HepG2 (cell line): ENCODE measurements around the gene RNF149. TPM values are rescaled to one million over a fixed set of nuclear protein-coding genes. Genes with fewer than 3 reads are reported as not detected.

Experiments
- AGO2 ChIP-seq: fragments of 200-400 bp; formaldehyde crosslinking; optimal IDR thresholded peaks from 2 replicates; pipeline ENCODE3; 2017; ENCODE audit warnings: mild to moderate bottlenecking, low read depth, low read length, moderate library complexity
- CAMTA2 ChIP-seq: sonication (generic); formaldehyde crosslinking; IDR thresholded peaks from 2 replicates; pipeline ENCODE4 v1.4.0; 2020; ENCODE audit warnings: mild to moderate bottlenecking, missing genetic modification reagents, borderline replicate concordance
- CREB3 ChIP-seq: sonication (generic); formaldehyde crosslinking; IDR thresholded peaks from 2 replicates; pipeline ENCODE4 v1.5.0; 2020; ENCODE audit warnings: missing genetic modification reagents
- DZIP1 ChIP-seq: sonication (generic); formaldehyde crosslinking; IDR thresholded peaks from 2 replicates; pipeline ENCODE4 v1.5.0; 2020; ENCODE audit warnings: mild to moderate bottlenecking, missing genetic modification reagents
- FLYWCH1 ChIP-seq: sonication (generic); formaldehyde crosslinking; IDR thresholded peaks from 2 replicates; pipeline ENCODE4 v1.8.1; 2023; ENCODE audit warnings: mild to moderate bottlenecking, missing genetic modification reagents
- HBP1 ChIP-seq: IDR thresholded peaks from 2 replicates; pipeline ENCODE4 v1.6.1; 2016; ENCODE audit warnings: low read depth, control low read depth
- HNRNPUL1 ChIP-seq: fragments of 200-400 bp; formaldehyde crosslinking; IDR thresholded peaks from 2 replicates; pipeline ENCODE4 v1.6.1; 2017; ENCODE audit warnings: low read depth, mild to moderate bottlenecking, low read length, moderate library complexity
- KLF9 ChIP-seq: IDR thresholded peaks from 2 replicates; pipeline ENCODE4 v1.6.1; 2016; ENCODE audit warnings: low read depth
- PITX1 ChIP-seq: sonication (generic); formaldehyde crosslinking; IDR thresholded peaks from 2 replicates; pipeline ENCODE4 v1.5.1; 2020; ENCODE audit warnings: mild to moderate bottlenecking, missing genetic modification reagents
- POGK ChIP-seq: sonication (generic); formaldehyde crosslinking; conservative IDR thresholded peaks from 2 replicates; pipeline ENCODE4 v1.8.0; 2022; ENCODE audit warnings: mild to moderate bottlenecking, moderate library complexity, missing genetic modification reagents
- ZNF691 ChIP-seq: sonication (generic); formaldehyde crosslinking; IDR thresholded peaks from 2 replicates; pipeline ENCODE4 v1.4.0; 2020; ENCODE audit warnings: missing genetic modification reagents, low read depth, mild to moderate bottlenecking, borderline replicate concordance
- ZNF709 ChIP-seq: sonication (generic); formaldehyde crosslinking; IDR thresholded peaks from 2 replicates; pipeline ENCODE4 v1.5.0; 2020; ENCODE audit warnings: mild to moderate bottlenecking, missing genetic modification reagents
- ZNF883 ChIP-seq: sonication (generic); formaldehyde crosslinking; IDR thresholded peaks from 2 replicates; pipeline ENCODE4 v1.5.1; 2020; ENCODE audit warnings: mild to moderate bottlenecking, missing genetic modification reagents; ENCODE audit errors: not compliant biosample characterization
- ZSCAN12 ChIP-seq: sonication (generic); formaldehyde crosslinking; IDR thresholded peaks from 2 replicates; pipeline ENCODE4 v1.9.0; 2021; ENCODE audit warnings: mild to moderate bottlenecking, missing genetic modification reagents
- polyA plus RNA-seq, 8 experiments: library from polyadenylated mRNA; depleted of rRNA in 3 of 8; stranded (reverse) in 7 of 8; unstranded in 1 of 8; fragments of >200 nt; fragmentation: Illumina TruSeq in 4 of 8; extraction: Trizol in 4 of 8; gene quantifications; 2 replicates each; pipeline versions ENCODE4 v1.2.1 to v1.2.3, GENCODE V29; 2011 to 2016; ENCODE audit warnings: low read depth in 4 of 8, missing spikeins in 1 of 8, mixed read lengths in 1 of 8; ENCODE audit not compliant: insufficient read depth in 1 of 8
- total RNA-seq, 5 experiments: library from RNA; depleted of rRNA; stranded (reverse); fragments of >200 nt; fragmentation: Illumina TruSeq; extraction: Trizol; gene quantifications; 2 replicates each; pipeline ENCODE4 v1.2.3, GENCODE V29; 2016; ENCODE audit warnings: low read depth in 1 of 5

RNF149 gene
- total and polyA plus RNA-seq, 2 of the 13 experiments (the other 11 are each of a cell fraction or from before 2014, with no cell fraction given), result 87.6 to 109 TPM

GRCh38 chr2:101253013-101253702, 55.3 kb downstream of the RNF149 start (continued):
- TF ChIP-seq DZIP1 (CRISPR knock-in tag), result peak; percentile 64; the same call in 1 of the 2 replicates
- TF ChIP-seq CAMTA2, result peak; percentile 87; the same call in 1 of the 2 replicates
- peak; percentile 13 for TF ChIP-seq ZNF691
- peak; percentile 18; the same call in 1 of the 2 replicates for TF ChIP-seq ZSCAN12 (CRISPR knock-in tag)
- no peak for TF ChIP-seq HNRNPUL1
- peak; percentile 13; the same call in 1 of the 2 replicates for TF ChIP-seq HBP1 (CRISPR knock-in tag)
- peak; percentile 69 for TF ChIP-seq ZNF709
- TF ChIP-seq FLYWCH1 (CRISPR knock-in tag), result 0 out of 2 replicates have a peak, but pooled peaks have one; percentile 63
- no peak for TF ChIP-seq KLF9
- peak; percentile 58 for TF ChIP-seq ZNF883 (CRISPR knock-in tag)
- TF ChIP-seq AGO2, result peak; percentile 87
- peak; percentile 62; the same call in 1 of the 2 replicates for TF ChIP-seq POGK (CRISPR knock-in tag)
- TF ChIP-seq CREB3, result no peak
- no peak for TF ChIP-seq PITX1 (CRISPR knock-in tag)
